Effector memory CD4-positive, alpha-beta T cell (primary cell): Measurements from ENCODE around the gene ARHGEF11.

Experiments used
- DNase-seq, 3 donors: peaks; one replicate each; pipeline ENCODE4 v3.0.0-alpha.2; 2020
- H3K27ac ChIP-seq: 2 replicates; pipeline ENCODE4 v1.7.0; 2013; ENCODE audit warnings: mild to moderate bottlenecking, low read length, moderate library complexity; ENCODE audit not compliant: insufficient read depth, poor library complexity, severe bottlenecking
- H3K27me3 ChIP-seq: replicated peaks from 2 replicates; pipeline ENCODE4 v1.7.0; 2013; ENCODE audit warnings: mild to moderate bottlenecking, low read length; ENCODE audit not compliant: insufficient read depth, control insufficient read depth, poor library complexity, severe bottlenecking
- H3K36me3 ChIP-seq: 2 replicates; pipeline ENCODE4 v1.7.0; 2013; ENCODE audit warnings: mild to moderate bottlenecking, low read length, moderate library complexity; ENCODE audit not compliant: control insufficient read depth, insufficient read depth
- H3K4me1 ChIP-seq: 2 replicates; pipeline ENCODE4 v1.7.0; 2013; ENCODE audit warnings: low read length, mild to moderate bottlenecking; ENCODE audit not compliant: control insufficient read depth, insufficient read depth, poor library complexity, severe bottlenecking
- H3K4me3 ChIP-seq: 2 replicates; pipeline ENCODE4 v1.7.0; 2013; ENCODE audit warnings: low read length, low read depth, mild to moderate bottlenecking; ENCODE audit not compliant: insufficient read depth, poor library complexity, severe bottlenecking
- H3K9me3 ChIP-seq: 2 replicates; pipeline ENCODE4 v1.7.0; 2013; ENCODE audit warnings: mild to moderate bottlenecking, low read length, moderate library complexity; ENCODE audit not compliant: control insufficient read depth

Gene ARHGEF11

GRCh38 chr1:156885880-156886355, 159.6 kb downstream of the ARHGEF11 start:
- Histone ChIP-seq H3K27me3 (no peaks in the 10 kb centered on the region), H3K4me3 (no peak overlapping the region), H3K27ac (no peak overlapping the region), H3K4me1 (no peaks in the 10 kb centered on the region), H3K36me3 (no peaks in the 10 kb centered on the region), H3K9me3 (no peaks in the 10 kb centered on the region)
- DNase-seq, result no peak

- no peak overlapping the region for H3K4me3 ChIP-seq
- no peaks in the 10 kb centered on the region for H3K27me3 ChIP-seq
- no peaks in the 10 kb centered on the region for H3K9me3 ChIP-seq
- H3K36me3 ChIP-seq, result no peaks in the 10 kb centered on the region
- DNase-seq, result no peak
- no peak overlapping the region for H3K27ac ChIP-seq
- H3K4me1 ChIP-seq, result no peaks in the 10 kb centered on the region
Observed at GRCh38 chr1:156885314-156885713, 160.2 kb downstream of the ARHGEF11 start.
